ENCODE results near the gene FXYD1. TPM values are rescaled to one million over a fixed set of nuclear protein-coding genes. Genes with fewer than 3 reads are reported as not detected.
"Not testable (repeated sequence)": the region's sequence is repeated elsewhere in the genome, so short reads cannot be mapped to it uniquely, and the experiment has no call there.

FXYD1 gene
- total and polyA plus RNA-seq, 3 experiments from 2014 or later, result 0.79 TPM; not detected in 2

GRCh38 chr19:35095667-35096368, 42.8 kb upstream of the FXYD1 start:
- peaks cover under 1% of the 10 kb centered on the region for H3K4me1 ChIP-seq (ENCODE audit: insufficient read depth, low read length)
- Mint-ChIP-seq H3K27ac (peak overlapping the region in 2 of 8 donors; percentile 40 to 95), H3K4me3 (no peak overlapping the region), H3K4me1 (no peaks in the 10 kb centered on the region), H3K36me3 (no peaks in the 10 kb centered on the region), H3K27me3 (peaks cover 0 to 4% of the 10 kb centered on the region in 2 donors), H3K9me3 (no peaks in the 10 kb centered on the region)
- no peaks in the 10 kb centered on the region for H3K36me3 ChIP-seq (ENCODE audit: insufficient read depth, low read length)
- no peaks in the 10 kb centered on the region for H3K27me3 ChIP-seq (ENCODE audit: insufficient read depth, low read length, poor library complexity, severe bottlenecking)
- H3K27ac ChIP-seq (ENCODE audit: low read depth, low read length), result no peak overlapping the region
- H3K4me3 ChIP-seq (ENCODE audit: low read length), result no peak overlapping the region
- H3K9me3 ChIP-seq (ENCODE audit: low read length), result no peaks in the 10 kb centered on the region
- DNase-seq, result no peak
- CTCF ChIA-PET, result no interaction called here
- POLR2A ChIA-PET, result no interaction called here

DNA sequence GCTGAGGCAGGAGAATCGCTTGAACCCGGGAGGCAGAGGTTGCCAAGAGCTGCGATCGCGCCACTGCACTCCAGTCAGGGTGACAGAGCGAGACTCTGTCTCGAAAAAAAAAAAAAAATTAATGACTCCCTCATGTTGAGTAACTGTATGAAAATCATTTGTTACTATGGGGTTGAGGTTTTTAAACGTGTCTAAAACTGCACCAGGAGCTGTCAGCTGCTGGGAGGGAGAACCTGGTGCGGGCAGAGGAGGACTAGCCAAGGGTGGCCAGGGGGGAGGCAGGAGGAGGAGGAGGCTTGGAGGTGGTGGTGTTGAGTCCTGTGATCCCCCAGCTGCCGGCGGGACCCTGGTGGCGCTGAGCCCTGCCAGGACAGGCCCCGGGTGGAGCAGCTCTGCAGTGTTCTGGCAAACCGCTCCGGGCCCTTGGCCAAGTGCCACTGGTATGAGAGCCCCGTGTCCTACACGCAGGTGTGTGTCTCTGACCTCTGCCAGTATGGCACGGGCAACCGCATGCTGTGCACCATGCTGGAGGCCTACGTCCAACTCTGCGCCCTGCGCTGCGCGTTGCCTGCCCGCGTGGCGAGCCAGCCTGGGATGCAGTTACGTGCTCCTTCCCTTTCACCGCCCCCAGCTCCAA, 40.1 kb upstream of the FXYD1 start:
- ChIA-PET POLR2A (interaction anchor here (0.5 kb wide), 1 partner anchor 1929 kb away, joined by 11 read pairs; no protein-coding TSS in a partner anchor), CTCF (no interaction called here)
- Mint-ChIP-seq H3K4me1 (no peaks in the 10 kb centered on the region), H3K9me3 (no peaks in the 10 kb centered on the region), H3K27ac (no peak overlapping the region), H3K27me3 (no peaks in the 10 kb centered on the region), H3K4me3 (no peak overlapping the region), H3K36me3 (no peaks in the 10 kb centered on the region)
- Histone ChIP-seq H3K4me3 (ENCODE audit: low read length) (no peak overlapping the region), H3K27me3 (ENCODE audit: insufficient read depth, low read length, poor library complexity, severe bottlenecking) (no peaks in the 10 kb centered on the region), H3K27ac (ENCODE audit: low read depth, low read length) (no peak overlapping the region), H3K36me3 (ENCODE audit: insufficient read depth, low read length) (no peaks in the 10 kb centered on the region), H3K4me1 (ENCODE audit: insufficient read depth, low read length) (no peaks in the 10 kb centered on the region), H3K9me3 (ENCODE audit: low read length) (no peaks in the 10 kb centered on the region)
- no peak for DNase-seq

GRCh38 chr19:35099155-35099896, 39.3 kb upstream of the FXYD1 start:
- Mint-ChIP-seq H3K4me1 (no peaks in the 10 kb centered on the region), H3K36me3 (no peaks in the 10 kb centered on the region), H3K27me3 (no peaks in the 10 kb centered on the region), H3K4me3 (no peak overlapping the region), H3K27ac (no peak overlapping the region), H3K9me3 (no peaks in the 10 kb centered on the region)
- no peaks in the 10 kb centered on the region for H3K27me3 ChIP-seq (ENCODE audit: insufficient read depth, low read length, poor library complexity, severe bottlenecking)
- H3K4me3 ChIP-seq (ENCODE audit: low read length), result no peak overlapping the region
- H3K27ac ChIP-seq (ENCODE audit: low read depth, low read length), result no peak overlapping the region
- H3K9me3 ChIP-seq (ENCODE audit: low read length), result no peaks in the 10 kb centered on the region
- ChIA-PET CTCF (interaction anchor here (1.9 kb wide), 1 partner anchor 9 kb away, joined by 5 read pairs; no protein-coding TSS in a partner anchor), POLR2A (no interaction called here)
- no peaks in the 10 kb centered on the region for H3K4me1 ChIP-seq (ENCODE audit: insufficient read depth, low read length)
- no peak for DNase-seq
- H3K36me3 ChIP-seq (ENCODE audit: insufficient read depth, low read length), result no peaks in the 10 kb centered on the region

GRCh38 chr19:35099897-35100275, 38.7 kb upstream of the FXYD1 start:
- no peak for DNase-seq
- Histone ChIP-seq H3K4me3 (ENCODE audit: low read length) (no peak overlapping the region), H3K4me1 (ENCODE audit: insufficient read depth, low read length) (no peaks in the 10 kb centered on the region), H3K36me3 (ENCODE audit: insufficient read depth, low read length) (no peaks in the 10 kb centered on the region), H3K27me3 (ENCODE audit: insufficient read depth, low read length, poor library complexity, severe bottlenecking) (no peaks in the 10 kb centered on the region), H3K9me3 (ENCODE audit: low read length) (no peaks in the 10 kb centered on the region), H3K27ac (ENCODE audit: low read depth, low read length) (no peak overlapping the region)
- Mint-ChIP-seq H3K36me3 (no peaks in the 10 kb centered on the region), H3K9me3 (no peaks in the 10 kb centered on the region), H3K4me3 (no peak overlapping the region), H3K27me3 (no peaks in the 10 kb centered on the region), H3K4me1 (no peaks in the 10 kb centered on the region), H3K27ac (no peak overlapping the region)
- ChIA-PET CTCF (interaction anchor here (1.9 kb wide), 1 partner anchor 10 kb away, joined by 5 read pairs; no protein-coding TSS in a partner anchor), POLR2A (no interaction called here)

DNA sequence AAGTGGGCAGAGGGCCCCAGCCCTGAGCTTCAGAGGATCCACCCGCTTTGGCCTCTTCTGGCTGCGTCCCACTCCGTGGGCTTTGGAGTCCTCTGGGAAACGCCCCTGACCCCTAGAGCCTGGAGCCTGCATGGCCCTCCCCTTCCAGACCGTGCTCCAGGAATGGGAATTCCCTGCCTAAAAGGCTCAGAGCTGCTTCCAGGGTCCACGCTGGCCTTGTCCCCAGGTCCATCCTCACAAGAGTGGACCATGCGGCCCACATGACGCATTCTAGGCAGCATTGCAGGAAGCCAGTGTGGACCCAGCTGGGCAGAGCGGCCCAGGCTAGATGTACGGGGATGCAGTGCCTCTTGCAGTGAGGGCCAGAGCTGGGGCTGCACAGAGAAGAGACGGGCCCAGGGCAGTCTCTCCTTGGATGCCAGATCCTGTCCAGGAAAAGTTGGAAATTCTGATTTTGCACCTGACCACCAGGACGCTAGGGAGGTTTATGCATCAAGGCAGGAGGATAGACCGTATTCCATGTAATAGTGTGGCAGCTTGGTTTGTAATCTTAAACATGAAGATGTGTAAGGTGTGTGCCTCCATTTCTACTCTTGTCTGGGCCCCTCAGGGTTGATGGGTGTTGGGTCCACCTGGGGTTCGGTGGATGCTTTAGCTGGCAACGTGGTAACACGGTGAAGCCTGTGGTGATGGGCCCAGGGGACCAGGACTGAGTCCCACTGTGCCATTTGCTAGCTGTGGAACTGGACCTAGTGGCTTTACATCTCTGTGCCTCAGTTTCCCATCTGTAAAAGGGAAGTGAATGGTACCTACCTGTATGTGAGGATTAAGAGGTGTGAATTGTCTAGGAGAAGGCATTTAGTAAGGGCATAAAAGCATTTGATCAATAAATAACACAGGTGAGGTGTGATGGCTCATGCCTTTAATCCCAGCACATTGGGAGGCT, 37.8 kb upstream of the FXYD1 start:
- Histone ChIP-seq H3K36me3 (ENCODE audit: insufficient read depth, low read length) (no peaks in the 10 kb centered on the region), H3K4me1 (ENCODE audit: insufficient read depth, low read length) (no peaks in the 10 kb centered on the region), H3K9me3 (ENCODE audit: low read length) (no peaks in the 10 kb centered on the region), H3K27me3 (ENCODE audit: insufficient read depth, low read length, poor library complexity, severe bottlenecking) (no peaks in the 10 kb centered on the region), H3K27ac (ENCODE audit: low read depth, low read length) (no peak overlapping the region), H3K4me3 (ENCODE audit: low read length) (no peak overlapping the region)
- H3K27ac Mint-ChIP-seq, result peak overlapping the region in 2 of 8 donors; percentile 29
- H3K4me1 Mint-ChIP-seq, result no peaks in the 10 kb centered on the region
- ChIA-PET POLR2A (no interaction called here), CTCF (interaction anchor here (0.8 to 1.9 kb wide), 3 partner anchors 11 to 128 kb away, joined by 3 to 5 read pairs (median 3); no protein-coding TSS in a partner anchor)
- no peaks in the 10 kb centered on the region for H3K9me3 Mint-ChIP-seq
- H3K36me3 Mint-ChIP-seq, result no peaks in the 10 kb centered on the region
- no peak for DNase-seq
- H3K4me3 Mint-ChIP-seq, result no peak overlapping the region
- H3K27me3 Mint-ChIP-seq, result no peaks in the 10 kb centered on the region

DNA sequence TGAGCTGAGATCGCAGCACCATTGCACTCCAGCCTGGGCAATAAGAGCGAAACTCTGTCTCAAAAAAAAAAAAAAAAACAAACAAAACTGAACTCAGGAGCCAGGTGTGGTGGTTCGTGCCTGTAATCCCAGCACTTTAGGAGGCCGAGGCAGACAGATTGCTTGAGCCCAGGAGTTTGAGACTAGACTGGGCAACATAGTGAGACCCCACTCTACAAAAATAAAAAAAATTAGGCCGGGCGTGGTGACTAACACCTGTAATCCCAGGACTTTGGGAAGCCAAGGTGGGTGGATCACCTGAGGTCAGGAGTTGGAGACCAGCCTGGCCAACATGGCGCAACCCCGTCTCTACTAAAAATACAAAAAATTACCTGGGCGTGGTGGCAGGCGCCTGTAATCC, 36.7 kb upstream of the FXYD1 start:
- CTCF ChIA-PET; H3K36me3 Mint-ChIP-seq; H3K4me3 ChIP-seq (ENCODE audit: low read length); H3K27ac Mint-ChIP-seq; H3K4me3 Mint-ChIP-seq; H3K27me3 ChIP-seq (ENCODE audit: insufficient read depth, low read length, poor library complexity, severe bottlenecking); DNase-seq; H3K9me3 Mint-ChIP-seq; H3K27ac ChIP-seq (ENCODE audit: low read depth, low read length); H3K4me1 Mint-ChIP-seq; H3K4me1 ChIP-seq (ENCODE audit: insufficient read depth, low read length); POLR2A ChIA-PET; H3K36me3 ChIP-seq (ENCODE audit: insufficient read depth, low read length); H3K27me3 Mint-ChIP-seq; H3K9me3 ChIP-seq (ENCODE audit: low read length): not testable (repeated sequence)

DNA sequence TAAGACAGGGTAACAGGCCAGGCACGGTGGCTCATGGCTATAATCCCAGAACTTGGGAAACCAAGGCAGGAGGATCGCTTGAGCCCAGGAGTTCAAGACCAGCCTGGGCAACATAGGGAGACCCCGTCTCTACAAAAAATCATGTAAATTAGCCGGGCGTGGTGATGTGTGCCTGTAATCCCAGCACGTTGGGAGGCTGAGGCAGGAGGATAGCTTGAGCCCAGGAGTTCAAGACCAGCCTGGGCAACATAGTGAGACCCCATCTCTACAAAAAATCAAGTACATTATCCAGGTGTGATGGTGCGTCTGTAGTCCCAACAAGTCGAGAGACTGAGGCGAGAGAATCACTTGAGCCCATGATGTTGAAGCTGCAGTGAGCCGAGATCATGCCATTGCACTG, 35.0 kb upstream of the FXYD1 start:
- CTCF ChIA-PET; H3K4me1 ChIP-seq (ENCODE audit: insufficient read depth, low read length): not testable (repeated sequence)

More for the DNA sequence above, 35.0 kb upstream of the FXYD1 start:
- H3K4me1 Mint-ChIP-seq; H3K9me3 ChIP-seq (ENCODE audit: low read length); H3K36me3 Mint-ChIP-seq; H3K9me3 Mint-ChIP-seq; H3K27me3 Mint-ChIP-seq; H3K27me3 ChIP-seq (ENCODE audit: insufficient read depth, low read length, poor library complexity, severe bottlenecking); DNase-seq; POLR2A ChIA-PET; H3K4me3 Mint-ChIP-seq; H3K36me3 ChIP-seq (ENCODE audit: insufficient read depth, low read length); H3K27ac ChIP-seq (ENCODE audit: low read depth, low read length); H3K4me3 ChIP-seq (ENCODE audit: low read length): not testable (repeated sequence)
- peak overlapping the region in 3 of 8 donors; percentile 39 to 77 (median 72) for H3K27ac Mint-ChIP-seq

All from CD8-positive, alpha-beta memory T cell (primary cell).